NCI-H1930 (cell line): ENCODE measurements around the gene SRGAP2.
"Not testable (repeated sequence)": the region's sequence is repeated elsewhere in the genome, so short reads cannot be mapped to it uniquely, and the experiment has no call there.

ENCODE experiments used
- DNase-seq, 2 experiments: peaks; one replicate each; lab custom pipeline; 2025; lab: John Stamatoyannopoulos, UW

Gene SRGAP2

GRCh38 chr1:206250953-206251681 lies 47.8 kb downstream of the SRGAP2 start:
- DNase-seq = not testable (repeated sequence)

- not testable (repeated sequence) for DNase-seq
Measured at GRCh38 chr1:206252680-206253335, 49.5 kb downstream of the SRGAP2 start.
